Endothelial cell of umbilical vein (primary cell): ENCODE data around the gene PAX8.

ENCODE experiments used
- EZH2 ChIP-seq: IDR thresholded peaks from 2 replicates; pipeline ENCODE4 v1.6.1; 2012; ENCODE audit warnings: borderline replicate concordance, low read depth, mild to moderate bottlenecking, moderate library complexity, low read length, inconsistent platforms; ENCODE audit not compliant: severe bottlenecking
- FOS ChIP-seq: IDR thresholded peaks from 2 replicates; pipeline ENCODE4 v1.6.1; 2011; ENCODE audit warnings: mild to moderate bottlenecking, low read length, moderate library complexity, borderline replicate concordance; ENCODE audit not compliant: insufficient read depth
- GATA2 ChIP-seq: IDR thresholded peaks from 2 replicates; pipeline ENCODE4 v1.7.0; 2011; ENCODE audit warnings: low read depth, mild to moderate bottlenecking, moderate library complexity, mixed read lengths, low read length; ENCODE audit not compliant: insufficient read length, insufficient read depth
- JUN ChIP-seq: IDR thresholded peaks from 2 replicates; pipeline ENCODE4 v1.6.1; 2011; ENCODE audit warnings: borderline replicate concordance, low read depth; ENCODE audit not compliant: insufficient read length, insufficient read depth
- MYC ChIP-seq: IDR thresholded peaks from one replicate; pipeline ENCODE4 v1.6.1; 2011; ENCODE audit warnings: mild to moderate bottlenecking, low read depth, low read length
- POLR2A ChIP-seq: IDR thresholded peaks from 2 replicates; pipeline ENCODE4 v1.6.1; 2012; ENCODE audit warnings: low read depth, mild to moderate bottlenecking, control low read depth, low read length
- POLR2AphosphoS5 ChIP-seq: IDR thresholded peaks from 2 replicates; pipeline ENCODE4 v1.6.1; 2012; ENCODE audit warnings: low read depth, mild to moderate bottlenecking, control low read depth, low read length, moderate library complexity; ENCODE audit not compliant: insufficient read depth
- TF ChIP-seq, protein P1 (sequence below), 2 donors: IDR thresholded peaks; 1 replicate in 1 of 2; 2 replicates in 1 of 2; pipeline ENCODE4 v1.5.1; 2011; ENCODE audit warnings: low read length in 2 of 2, mild to moderate bottlenecking in 2 of 2, moderate library complexity in 2 of 2, control low read depth in 1 of 2, inconsistent platforms in 1 of 2, low read depth in 1 of 2; ENCODE audit not compliant: insufficient read depth in 1 of 2; ENCODE audit errors: extremely low read depth in 1 of 2

- no peak for TF ChIP-seq POLR2A
- TF ChIP-seq EZH2 = no peak
- TF ChIP-seq, protein P1, sequence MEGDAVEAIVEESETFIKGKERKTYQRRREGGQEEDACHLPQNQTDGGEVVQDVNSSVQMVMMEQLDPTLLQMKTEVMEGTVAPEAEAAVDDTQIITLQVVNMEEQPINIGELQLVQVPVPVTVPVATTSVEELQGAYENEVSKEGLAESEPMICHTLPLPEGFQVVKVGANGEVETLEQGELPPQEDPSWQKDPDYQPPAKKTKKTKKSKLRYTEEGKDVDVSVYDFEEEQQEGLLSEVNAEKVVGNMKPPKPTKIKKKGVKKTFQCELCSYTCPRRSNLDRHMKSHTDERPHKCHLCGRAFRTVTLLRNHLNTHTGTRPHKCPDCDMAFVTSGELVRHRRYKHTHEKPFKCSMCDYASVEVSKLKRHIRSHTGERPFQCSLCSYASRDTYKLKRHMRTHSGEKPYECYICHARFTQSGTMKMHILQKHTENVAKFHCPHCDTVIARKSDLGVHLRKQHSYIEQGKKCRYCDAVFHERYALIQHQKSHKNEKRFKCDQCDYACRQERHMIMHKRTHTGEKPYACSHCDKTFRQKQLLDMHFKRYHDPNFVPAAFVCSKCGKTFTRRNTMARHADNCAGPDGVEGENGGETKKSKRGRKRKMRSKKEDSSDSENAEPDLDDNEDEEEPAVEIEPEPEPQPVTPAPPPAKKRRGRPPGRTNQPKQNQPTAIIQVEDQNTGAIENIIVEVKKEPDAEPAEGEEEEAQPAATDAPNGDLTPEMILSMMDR (IDR thresholded peaks at IDR 0.05; ENCODE audit: extremely low read depth in 1 of 2, insufficient read depth in 1 of 2, low read depth in 1 of 2, low read length in 2 of 2) = no peak
- TF ChIP-seq POLR2AphosphoS5 = no peak
- no peak for TF ChIP-seq JUN
- no peak for TF ChIP-seq GATA2
- no peak for TF ChIP-seq FOS
- TF ChIP-seq MYC = no peak
Observed at GRCh38 chr2:113264713-113265403, 13.9 kb downstream of the PAX8 start.
